GM23338 (cell line): ENCODE data around the gene EFCAB8. TPM values are rescaled to one million over a fixed set of nuclear protein-coding genes. Genes with fewer than 3 reads are reported as not detected.

Experiments used
- ATAC-seq: fragments of 200-7000 bp; cut with Tn5 transposase; 3 replicates; pipeline ENCODE4 v1.9.1; 2020
- DNase-seq: peaks from one replicate; pipeline ENCODE4 v3.0.0-alpha.2; 2015; ENCODE audit warnings: low spot score
- H2AFZ ChIP-seq: fragments of 200-600 bp; sonication (generic); 2 replicates; pipeline ENCODE4 v1.8.0; 2016; ENCODE audit warnings: antibody characterized with exemption, mild to moderate bottlenecking, moderate library complexity
- H3F3A ChIP-seq: fragments of 200-600 bp; sonication (generic); replicated peaks from 2 replicates; pipeline ENCODE4 v1.8.0; 2017; ENCODE audit warnings: antibody characterized with exemption, mixed run types, low read depth
- H3K27ac ChIP-seq: fragments of 200-600 bp; sonication (generic); 2 replicates; pipeline ENCODE4 v1.6.1; 2016; ENCODE audit warnings: low read depth
- H3K27me3 ChIP-seq: fragments of 200-600 bp; sonication (generic); 2 replicates; pipeline ENCODE4 v1.8.0; 2016; ENCODE audit warnings: mild to moderate bottlenecking, mixed run types, moderate library complexity; ENCODE audit not compliant: insufficient read depth
- H3K36me3 ChIP-seq: fragments of 200-600 bp; sonication (generic); 2 replicates; pipeline ENCODE4 v1.8.0; 2016; ENCODE audit warnings: mild to moderate bottlenecking; ENCODE audit not compliant: insufficient read depth
- H3K4me1 ChIP-seq: fragments of 200-600 bp; sonication (generic); 2 replicates; pipeline ENCODE4 v1.8.0; 2016; ENCODE audit warnings: mild to moderate bottlenecking, moderate library complexity; ENCODE audit not compliant: insufficient read depth
- H3K4me2 ChIP-seq: fragments of 200-600 bp; sonication (generic); 2 replicates; pipeline ENCODE4 v1.7.1; 2017; ENCODE audit warnings: mixed run types
- H3K4me3 ChIP-seq: fragments of 200-600 bp; sonication (generic); 2 replicates; pipeline ENCODE4 v1.6.1; 2016; ENCODE audit warnings: mixed run types
- H3K79me2 ChIP-seq: fragments of 200-600 bp; sonication (generic); replicated peaks from 2 replicates; pipeline ENCODE4 v1.8.0; 2017; ENCODE audit warnings: mild to moderate bottlenecking; ENCODE audit not compliant: insufficient read depth
- H3K9me2 ChIP-seq: fragments of 200-600 bp; sonication (generic); 2 replicates; pipeline ENCODE4 v1.8.0; 2017; ENCODE audit not compliant: insufficient read depth
- H4K20me1 ChIP-seq: fragments of 200-600 bp; sonication (generic); replicated peaks from 2 replicates; pipeline ENCODE4 v1.8.0; 2017; ENCODE audit warnings: mild to moderate bottlenecking; ENCODE audit not compliant: insufficient read depth
- H3K27ac Mint-ChIP-seq: 2 replicates; pipeline ENCODE4 v1.8.0; 2020; ENCODE audit warnings: inconsistent platforms, mild to moderate bottlenecking, moderate library complexity, mixed read lengths
- H3K27me3 Mint-ChIP-seq: 3 replicates; pipeline ENCODE4 v1.8.0; 2022; ENCODE audit warnings: low read depth, mild to moderate bottlenecking, moderate library complexity, mixed read lengths, inconsistent platforms; ENCODE audit not compliant: insufficient read depth, poor library complexity
- H3K36me3 Mint-ChIP-seq: 3 replicates; pipeline ENCODE4 v1.8.0; 2021; ENCODE audit warnings: low read depth, mild to moderate bottlenecking, inconsistent platforms, moderate library complexity, mixed read lengths
- H3K4me1 Mint-ChIP-seq: 3 replicates; pipeline ENCODE4 v1.8.0; 2020; ENCODE audit warnings: mild to moderate bottlenecking, inconsistent platforms, mixed read lengths
- H3K4me3 Mint-ChIP-seq: 3 replicates; pipeline ENCODE4 v1.8.0; 2021; ENCODE audit warnings: moderate library complexity, mild to moderate bottlenecking, inconsistent platforms, mixed read lengths
- H3K9me3 Mint-ChIP-seq: 3 replicates; pipeline ENCODE4 v1.8.0; 2020; ENCODE audit warnings: moderate library complexity, mild to moderate bottlenecking, inconsistent platforms, mixed read lengths
- polyA plus RNA-seq: library from polyadenylated mRNA; unstranded; fragments of >200 nt; fragmentation: Nextera tagmentation; extraction: Ambion mirVana; gene quantifications from 2 replicates; pipeline ENCODE4 v1.2.1, GENCODE V29; 2016
- total RNA-seq: library from RNA; depleted of rRNA; stranded (reverse); fragments of >200 nt; shearing (Covaris generic); gene quantifications from 2 replicates; pipeline ENCODE4 v1.2.3, GENCODE V29; 2014
- TF ChIP-seq, protein P1 (sequence below): fragments of 250-450 bp; sonication (Bioruptor Pico); IDR thresholded peaks from 2 replicates; pipeline ENCODE4 v1.5.0; 2020; ENCODE audit warnings: mild to moderate bottlenecking, moderate library complexity
- TF ChIP-seq, protein P2 (sequence below), 2 experiments: fragments of 200-600 bp in 1 of 2; sonication (generic) in 1 of 2; conservative IDR thresholded peaks; 2 replicates each; pipeline versions ENCODE4 v1.5.1 to v1.6.1; 2016 to 2017; ENCODE audit warnings: antibody characterized with exemption in 2 of 2, low read depth in 2 of 2, mild to moderate bottlenecking in 2 of 2, moderate library complexity in 1 of 2

The EFCAB8 gene
- total and polyA plus RNA-seq, 2 experiments from 2014 or later = 0.35 TPM; not detected in 1

DNA sequence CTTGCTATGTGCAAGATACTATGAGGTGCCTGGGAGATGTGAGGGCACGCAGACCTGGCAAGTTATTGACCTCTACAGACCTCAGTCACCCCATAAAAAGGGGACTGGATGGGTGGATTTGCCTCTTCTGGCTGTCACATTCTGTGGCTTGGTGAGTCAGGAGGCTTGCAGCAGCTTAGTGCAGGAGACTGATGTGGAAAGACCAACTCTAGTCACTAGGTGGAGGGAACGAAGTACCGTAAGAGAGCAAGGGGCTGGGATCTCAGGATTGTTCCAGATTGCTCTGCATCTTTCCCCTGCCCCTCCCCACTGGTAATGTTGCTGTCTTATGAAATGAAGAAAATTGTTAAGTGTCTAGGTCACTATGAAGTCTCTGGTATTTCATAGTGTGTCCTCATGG is 35.6 kb upstream of the EFCAB8 start:
- peaks cover 32% of the 10 kb centered on the region for H3K4me1 ChIP-seq
- no peak overlapping the region for H3K4me2 ChIP-seq
- H2AFZ ChIP-seq = no peak overlapping the region
- no peaks in the 10 kb centered on the region for H3K9me2 ChIP-seq
- peak overlapping the region; percentile 73 for H3K27ac ChIP-seq
- no peak overlapping the region for H3K4me3 Mint-ChIP-seq
- H3F3A ChIP-seq = peaks cover 43% of the 10 kb centered on the region
- ATAC-seq = peak; percentile 11
- H3K79me2 ChIP-seq = peaks cover 80% of the 10 kb centered on the region
- peaks cover 59% of the 10 kb centered on the region for H4K20me1 ChIP-seq
- no peaks in the 10 kb centered on the region for H3K27me3 ChIP-seq
- peaks cover 30% of the 10 kb centered on the region for H3K4me1 Mint-ChIP-seq
- no peak for DNase-seq
- H3K36me3 ChIP-seq = peaks cover 16% of the 10 kb centered on the region
- H3K4me3 ChIP-seq = no peak overlapping the region
- H3K36me3 Mint-ChIP-seq = peaks cover 28% of the 10 kb centered on the region
- peak overlapping the region; percentile 68 for H3K27ac Mint-ChIP-seq
- H3K9me3 Mint-ChIP-seq = no peaks in the 10 kb centered on the region; the same call in 2 of the 3 replicates
- H3K27me3 Mint-ChIP-seq = peaks cover 20% of the 10 kb centered on the region
- TF ChIP-seq, protein P1, sequence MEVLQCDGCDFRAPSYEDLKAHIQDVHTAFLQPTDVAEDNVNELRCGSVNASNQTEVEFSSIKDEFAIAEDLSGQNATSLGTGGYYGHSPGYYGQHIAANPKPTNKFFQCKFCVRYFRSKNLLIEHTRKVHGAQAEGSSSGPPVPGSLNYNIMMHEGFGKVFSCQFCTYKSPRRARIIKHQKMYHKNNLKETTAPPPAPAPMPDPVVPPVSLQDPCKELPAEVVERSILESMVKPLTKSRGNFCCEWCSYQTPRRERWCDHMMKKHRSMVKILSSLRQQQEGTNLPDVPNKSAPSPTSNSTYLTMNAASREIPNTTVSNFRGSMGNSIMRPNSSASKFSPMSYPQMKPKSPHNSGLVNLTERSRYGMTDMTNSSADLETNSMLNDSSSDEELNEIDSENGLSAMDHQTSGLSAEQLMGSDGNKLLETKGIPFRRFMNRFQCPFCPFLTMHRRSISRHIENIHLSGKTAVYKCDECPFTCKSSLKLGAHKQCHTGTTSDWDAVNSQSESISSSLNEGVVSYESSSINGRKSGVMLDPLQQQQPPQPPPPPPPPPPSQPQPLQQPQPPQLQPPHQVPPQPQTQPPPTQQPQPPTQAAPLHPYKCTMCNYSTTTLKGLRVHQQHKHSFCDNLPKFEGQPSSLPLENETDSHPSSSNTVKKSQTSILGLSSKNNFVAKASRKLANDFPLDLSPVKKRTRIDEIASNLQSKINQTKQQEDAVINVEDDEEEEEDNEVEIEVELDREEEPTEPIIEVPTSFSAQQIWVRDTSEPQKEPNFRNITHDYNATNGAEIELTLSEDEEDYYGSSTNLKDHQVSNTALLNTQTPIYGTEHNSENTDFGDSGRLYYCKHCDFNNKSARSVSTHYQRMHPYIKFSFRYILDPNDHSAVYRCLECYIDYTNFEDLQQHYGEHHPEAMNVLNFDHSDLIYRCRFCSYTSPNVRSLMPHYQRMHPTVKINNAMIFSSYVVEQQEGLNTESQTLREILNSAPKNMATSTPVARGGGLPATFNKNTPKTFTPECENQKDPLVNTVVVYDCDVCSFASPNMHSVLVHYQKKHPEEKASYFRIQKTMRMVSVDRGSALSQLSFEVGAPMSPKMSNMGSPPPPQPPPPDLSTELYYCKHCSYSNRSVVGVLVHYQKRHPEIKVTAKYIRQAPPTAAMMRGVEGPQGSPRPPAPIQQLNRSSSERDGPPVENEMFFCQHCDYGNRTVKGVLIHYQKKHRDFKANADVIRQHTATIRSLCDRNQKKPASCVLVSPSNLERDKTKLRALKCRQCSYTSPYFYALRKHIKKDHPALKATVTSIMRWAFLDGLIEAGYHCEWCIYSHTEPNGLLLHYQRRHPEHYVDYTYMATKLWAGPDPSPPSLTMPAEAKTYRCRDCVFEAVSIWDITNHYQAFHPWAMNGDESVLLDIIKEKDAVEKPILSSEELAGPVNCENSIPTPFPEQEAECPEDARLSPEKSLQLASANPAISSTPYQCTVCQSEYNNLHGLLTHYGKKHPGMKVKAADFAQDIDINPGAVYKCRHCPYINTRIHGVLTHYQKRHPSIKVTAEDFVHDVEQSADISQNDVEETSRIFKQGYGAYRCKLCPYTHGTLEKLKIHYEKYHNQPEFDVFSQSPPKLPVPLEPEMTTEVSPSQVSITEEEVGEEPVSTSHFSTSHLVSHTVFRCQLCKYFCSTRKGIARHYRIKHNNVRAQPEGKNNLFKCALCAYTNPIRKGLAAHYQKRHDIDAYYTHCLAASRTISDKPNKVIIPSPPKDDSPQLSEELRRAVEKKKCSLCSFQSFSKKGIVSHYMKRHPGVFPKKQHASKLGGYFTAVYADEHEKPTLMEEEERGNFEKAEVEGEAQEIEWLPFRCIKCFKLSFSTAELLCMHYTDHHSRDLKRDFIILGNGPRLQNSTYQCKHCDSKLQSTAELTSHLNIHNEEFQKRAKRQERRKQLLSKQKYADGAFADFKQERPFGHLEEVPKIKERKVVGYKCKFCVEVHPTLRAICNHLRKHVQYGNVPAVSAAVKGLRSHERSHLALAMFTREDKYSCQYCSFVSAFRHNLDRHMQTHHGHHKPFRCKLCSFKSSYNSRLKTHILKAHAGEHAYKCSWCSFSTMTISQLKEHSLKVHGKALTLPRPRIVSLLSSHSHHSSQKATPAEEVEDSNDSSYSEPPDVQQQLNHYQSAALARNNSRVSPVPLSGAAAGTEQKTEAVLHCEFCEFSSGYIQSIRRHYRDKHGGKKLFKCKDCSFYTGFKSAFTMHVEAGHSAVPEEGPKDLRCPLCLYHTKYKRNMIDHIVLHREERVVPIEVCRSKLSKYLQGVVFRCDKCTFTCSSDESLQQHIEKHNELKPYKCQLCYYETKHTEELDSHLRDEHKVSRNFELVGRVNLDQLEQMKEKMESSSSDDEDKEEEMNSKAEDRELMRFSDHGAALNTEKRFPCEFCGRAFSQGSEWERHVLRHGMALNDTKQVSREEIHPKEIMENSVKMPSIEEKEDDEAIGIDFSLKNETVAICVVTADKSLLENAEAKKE (CRISPR knock-in tag) = no peak
- TF ChIP-seq, protein P2, sequence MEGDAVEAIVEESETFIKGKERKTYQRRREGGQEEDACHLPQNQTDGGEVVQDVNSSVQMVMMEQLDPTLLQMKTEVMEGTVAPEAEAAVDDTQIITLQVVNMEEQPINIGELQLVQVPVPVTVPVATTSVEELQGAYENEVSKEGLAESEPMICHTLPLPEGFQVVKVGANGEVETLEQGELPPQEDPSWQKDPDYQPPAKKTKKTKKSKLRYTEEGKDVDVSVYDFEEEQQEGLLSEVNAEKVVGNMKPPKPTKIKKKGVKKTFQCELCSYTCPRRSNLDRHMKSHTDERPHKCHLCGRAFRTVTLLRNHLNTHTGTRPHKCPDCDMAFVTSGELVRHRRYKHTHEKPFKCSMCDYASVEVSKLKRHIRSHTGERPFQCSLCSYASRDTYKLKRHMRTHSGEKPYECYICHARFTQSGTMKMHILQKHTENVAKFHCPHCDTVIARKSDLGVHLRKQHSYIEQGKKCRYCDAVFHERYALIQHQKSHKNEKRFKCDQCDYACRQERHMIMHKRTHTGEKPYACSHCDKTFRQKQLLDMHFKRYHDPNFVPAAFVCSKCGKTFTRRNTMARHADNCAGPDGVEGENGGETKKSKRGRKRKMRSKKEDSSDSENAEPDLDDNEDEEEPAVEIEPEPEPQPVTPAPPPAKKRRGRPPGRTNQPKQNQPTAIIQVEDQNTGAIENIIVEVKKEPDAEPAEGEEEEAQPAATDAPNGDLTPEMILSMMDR (conservative IDR thresholded peaks at IDR 0.05; ENCODE audit: low read depth in 2 of 2) = peak in 1 of 2 experiments; percentile 33; a peak in 2 of 4 replicates
